ENCODE measurements around the gene HDGFL1.

HDGFL1 gene

GRCh38 chr6:22590423-22590822, 21.1 kb downstream of the HDGFL1 start:
- DNase-seq (ENCODE audit: low read depth in 3 of 3) = no peak

- no peak for DNase-seq (ENCODE audit: low read depth in 3 of 3)
Measured at GRCh38 chr6:22593895-22594294, 24.5 kb downstream of the HDGFL1 start.

- DNase-seq (ENCODE audit: low read depth in 3 of 3) = no peak
Measured at GRCh38 chr6:22596011-22596410, 26.6 kb downstream of the HDGFL1 start.

- no peak for DNase-seq (ENCODE audit: low read depth in 3 of 3)
Measured at GRCh38 chr6:22598339-22598738, 29.0 kb downstream of the HDGFL1 start.

GRCh38 chr6:22600059-22600458, 30.7 kb downstream of the HDGFL1 start:
- no peak for DNase-seq (ENCODE audit: low read depth in 3 of 3)

GRCh38 chr6:22601984-22602383, 32.6 kb downstream of the HDGFL1 start:
- DNase-seq (ENCODE audit: low read depth in 3 of 3) = no peak

- no peak for DNase-seq (ENCODE audit: low read depth in 3 of 3)
Measured at GRCh38 chr6:22605736-22606135, 36.4 kb downstream of the HDGFL1 start.

GRCh38 chr6:22610127-22610526, 40.8 kb downstream of the HDGFL1 start:
- no peak for DNase-seq (ENCODE audit: low read depth in 3 of 3)

GRCh38 chr6:22612236-22612635, 42.9 kb downstream of the HDGFL1 start:
- no peak for DNase-seq (ENCODE audit: low read depth in 3 of 3)

- DNase-seq (ENCODE audit: low read depth in 3 of 3) = no peak
Measured at GRCh38 chr6:22613051-22613450, 43.7 kb downstream of the HDGFL1 start.

GRCh38 chr6:22613695-22614094, 44.3 kb downstream of the HDGFL1 start:
- DNase-seq (ENCODE audit: low read depth in 3 of 3) = no peak

- no peak for DNase-seq (ENCODE audit: low read depth in 3 of 3)
Measured at GRCh38 chr6:22614547-22614946, 45.2 kb downstream of the HDGFL1 start.

GRCh38 chr6:22621028-22621427, 51.7 kb downstream of the HDGFL1 start:
- no peak for DNase-seq (ENCODE audit: low read depth in 3 of 3)

All from stimulated activated CD4-positive, alpha-beta T cell treated with anti-CD3 and anti-CD28 coated beads, TNF-alpha, amount 100 ng/mL, for 48 hours (primary cell).